Neural cell (in vitro differentiated cells): ENCODE results near the gene KHDC3L.

Source experiments
- EP300 ChIP-seq: fragments of 450-650 bp; conservative IDR thresholded peaks from 2 replicates; pipeline ENCODE4 v1.6.1; 2014; ENCODE audit warnings: antibody characterized with exemption, mild to moderate bottlenecking, moderate library complexity; ENCODE audit not compliant: poor library complexity, severe bottlenecking
- EZH2 ChIP-seq: fragments of 200-600, 300-800 bp; shearing (Covaris generic), sonication (generic); IDR thresholded peaks from 2 replicates; pipeline ENCODE4 v1.6.1; 2014; ENCODE audit warnings: antibody characterized with exemption, low read length, borderline replicate concordance, mild to moderate bottlenecking; ENCODE audit not compliant: insufficient read depth, poor library complexity, severe bottlenecking
- MXI1 ChIP-seq: fragments of 450-650 bp; conservative IDR thresholded peaks from 2 replicates; pipeline ENCODE4 v1.6.1; 2014; ENCODE audit warnings: antibody characterized with exemption, mild to moderate bottlenecking; ENCODE audit not compliant: poor library complexity, severe bottlenecking
- POLR2AphosphoS5 ChIP-seq: IDR thresholded peaks from 2 replicates; pipeline ENCODE4 v1.6.1; 2012
- RAD21 ChIP-seq: fragments of 450-650 bp; conservative IDR thresholded peaks from 2 replicates; pipeline ENCODE4 v1.6.1; 2014; ENCODE audit warnings: antibody characterized with exemption, mild to moderate bottlenecking, moderate library complexity
- SMC3 ChIP-seq: fragments of 450-650 bp; conservative IDR thresholded peaks from 2 replicates; pipeline ENCODE4 v1.6.1; 2014; ENCODE audit warnings: antibody characterized with exemption, mild to moderate bottlenecking, moderate library complexity; ENCODE audit not compliant: poor library complexity
- TAF1 ChIP-seq: IDR thresholded peaks from 2 replicates; pipeline ENCODE4 v1.6.1; 2012; ENCODE audit warnings: low read depth
- TF ChIP-seq, protein P1 (sequence below): fragments of 450-650 bp; IDR thresholded peaks from 2 replicates; pipeline ENCODE4 v1.5.1; 2014; ENCODE audit warnings: antibody characterized with exemption, mild to moderate bottlenecking, moderate library complexity; ENCODE audit not compliant: poor library complexity, severe bottlenecking
- TF ChIP-seq, protein P2 (sequence below): IDR thresholded peaks from 2 replicates; pipeline ENCODE4 v1.6.1; 2012; ENCODE audit warnings: borderline replicate concordance

DNA sequence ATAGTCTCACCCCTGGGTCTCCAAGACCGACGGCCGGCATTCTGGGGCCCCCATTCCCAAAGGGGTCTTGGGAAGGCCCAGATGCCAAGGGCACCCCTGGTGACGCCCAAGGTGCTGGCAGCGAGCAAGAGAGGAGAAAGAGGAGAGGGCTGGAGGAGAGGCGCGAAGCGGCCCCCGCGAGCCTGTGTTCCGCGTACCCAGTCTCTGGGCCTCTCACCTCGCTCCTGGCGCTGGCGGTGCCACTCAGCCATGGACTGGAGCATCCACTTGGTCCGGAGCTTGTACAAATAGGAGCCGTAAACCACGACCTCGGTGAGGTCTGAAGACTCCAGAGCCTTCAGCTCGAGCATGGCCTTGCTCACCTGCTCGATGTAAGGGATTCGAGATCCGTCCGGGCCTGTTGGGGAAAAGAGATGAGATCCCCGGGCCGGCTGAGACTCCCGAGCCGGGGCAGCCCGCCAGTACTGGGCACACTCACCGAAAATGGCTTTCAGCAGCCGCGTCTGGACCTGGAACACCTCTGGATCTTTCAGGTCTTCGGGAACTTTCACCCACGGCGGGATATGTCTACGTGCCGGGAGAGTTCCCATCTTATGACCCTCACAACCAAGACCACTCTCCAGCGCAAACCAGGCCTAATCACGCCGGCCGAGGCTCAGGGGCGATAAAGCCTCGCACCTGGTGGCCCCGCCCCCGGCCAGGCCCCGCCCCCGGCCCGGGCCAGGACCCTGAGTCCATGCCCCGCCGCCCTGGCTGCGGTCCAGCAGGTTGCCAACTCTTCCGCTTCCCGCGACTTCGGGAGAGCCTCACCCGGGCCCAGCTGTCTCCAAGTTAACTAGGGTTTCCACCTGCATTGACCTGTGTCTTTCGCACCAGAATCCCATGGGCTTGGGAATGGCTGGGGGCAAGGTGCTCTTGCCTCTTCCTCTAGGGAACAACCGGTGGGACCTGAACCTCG lies 8.5 kb upstream of the KHDC3L start, which contains the start of gene DPPA5:
- TF ChIP-seq, protein P1, sequence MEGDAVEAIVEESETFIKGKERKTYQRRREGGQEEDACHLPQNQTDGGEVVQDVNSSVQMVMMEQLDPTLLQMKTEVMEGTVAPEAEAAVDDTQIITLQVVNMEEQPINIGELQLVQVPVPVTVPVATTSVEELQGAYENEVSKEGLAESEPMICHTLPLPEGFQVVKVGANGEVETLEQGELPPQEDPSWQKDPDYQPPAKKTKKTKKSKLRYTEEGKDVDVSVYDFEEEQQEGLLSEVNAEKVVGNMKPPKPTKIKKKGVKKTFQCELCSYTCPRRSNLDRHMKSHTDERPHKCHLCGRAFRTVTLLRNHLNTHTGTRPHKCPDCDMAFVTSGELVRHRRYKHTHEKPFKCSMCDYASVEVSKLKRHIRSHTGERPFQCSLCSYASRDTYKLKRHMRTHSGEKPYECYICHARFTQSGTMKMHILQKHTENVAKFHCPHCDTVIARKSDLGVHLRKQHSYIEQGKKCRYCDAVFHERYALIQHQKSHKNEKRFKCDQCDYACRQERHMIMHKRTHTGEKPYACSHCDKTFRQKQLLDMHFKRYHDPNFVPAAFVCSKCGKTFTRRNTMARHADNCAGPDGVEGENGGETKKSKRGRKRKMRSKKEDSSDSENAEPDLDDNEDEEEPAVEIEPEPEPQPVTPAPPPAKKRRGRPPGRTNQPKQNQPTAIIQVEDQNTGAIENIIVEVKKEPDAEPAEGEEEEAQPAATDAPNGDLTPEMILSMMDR = no peak
- TF ChIP-seq EZH2 (no peak), RAD21 (no peak), EP300 (no peak), SMC3 (no peak), TAF1 (no peak), POLR2AphosphoS5 (no peak), MXI1 (no peak)
- TF ChIP-seq, protein P2, sequence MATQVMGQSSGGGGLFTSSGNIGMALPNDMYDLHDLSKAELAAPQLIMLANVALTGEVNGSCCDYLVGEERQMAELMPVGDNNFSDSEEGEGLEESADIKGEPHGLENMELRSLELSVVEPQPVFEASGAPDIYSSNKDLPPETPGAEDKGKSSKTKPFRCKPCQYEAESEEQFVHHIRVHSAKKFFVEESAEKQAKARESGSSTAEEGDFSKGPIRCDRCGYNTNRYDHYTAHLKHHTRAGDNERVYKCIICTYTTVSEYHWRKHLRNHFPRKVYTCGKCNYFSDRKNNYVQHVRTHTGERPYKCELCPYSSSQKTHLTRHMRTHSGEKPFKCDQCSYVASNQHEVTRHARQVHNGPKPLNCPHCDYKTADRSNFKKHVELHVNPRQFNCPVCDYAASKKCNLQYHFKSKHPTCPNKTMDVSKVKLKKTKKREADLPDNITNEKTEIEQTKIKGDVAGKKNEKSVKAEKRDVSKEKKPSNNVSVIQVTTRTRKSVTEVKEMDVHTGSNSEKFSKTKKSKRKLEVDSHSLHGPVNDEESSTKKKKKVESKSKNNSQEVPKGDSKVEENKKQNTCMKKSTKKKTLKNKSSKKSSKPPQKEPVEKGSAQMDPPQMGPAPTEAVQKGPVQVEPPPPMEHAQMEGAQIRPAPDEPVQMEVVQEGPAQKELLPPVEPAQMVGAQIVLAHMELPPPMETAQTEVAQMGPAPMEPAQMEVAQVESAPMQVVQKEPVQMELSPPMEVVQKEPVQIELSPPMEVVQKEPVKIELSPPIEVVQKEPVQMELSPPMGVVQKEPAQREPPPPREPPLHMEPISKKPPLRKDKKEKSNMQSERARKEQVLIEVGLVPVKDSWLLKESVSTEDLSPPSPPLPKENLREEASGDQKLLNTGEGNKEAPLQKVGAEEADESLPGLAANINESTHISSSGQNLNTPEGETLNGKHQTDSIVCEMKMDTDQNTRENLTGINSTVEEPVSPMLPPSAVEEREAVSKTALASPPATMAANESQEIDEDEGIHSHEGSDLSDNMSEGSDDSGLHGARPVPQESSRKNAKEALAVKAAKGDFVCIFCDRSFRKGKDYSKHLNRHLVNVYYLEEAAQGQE = no peak
